Mesendoderm (in vitro differentiated cells): ENCODE measurements around the gene R3HCC1L.

ENCODE experiments used
- DNase-seq: peaks from one replicate; pipeline ENCODE4 v3.0.0; 2013
- H2AK5ac ChIP-seq: 2 replicates; pipeline ENCODE4 v1.6.1; 2013; ENCODE audit warnings: low read length, inconsistent platforms
- H2BK120ac ChIP-seq: 2 replicates; pipeline ENCODE4 v1.6.1; 2013; ENCODE audit warnings: low read depth, mild to moderate bottlenecking, low read length, moderate library complexity, mixed read lengths
- H2BK15ac ChIP-seq: replicated peaks from 2 replicates; pipeline ENCODE4 v1.6.1; 2013; ENCODE audit warnings: low read depth, mild to moderate bottlenecking, moderate library complexity
- H2BK5ac ChIP-seq: 2 replicates; pipeline ENCODE4 v1.6.1; 2013; ENCODE audit warnings: low read length, inconsistent platforms
- H3K18ac ChIP-seq: 2 replicates; pipeline ENCODE4 v1.6.1; 2013; ENCODE audit warnings: mild to moderate bottlenecking, low read length, mixed read lengths
- H3K23ac ChIP-seq: one replicate; pipeline ENCODE4 v1.6.1; 2013; ENCODE audit warnings: low read length
- H3K27ac ChIP-seq: 2 replicates; pipeline ENCODE4 v1.5.1; 2013; ENCODE audit warnings: low read depth, mild to moderate bottlenecking, inconsistent platforms, low read length, moderate library complexity
- H3K27me3 ChIP-seq: 2 replicates; pipeline ENCODE4 v1.6.1; 2013; ENCODE audit warnings: low read length, control low read depth, mild to moderate bottlenecking, inconsistent platforms; ENCODE audit not compliant: insufficient read depth, poor library complexity
- H3K36me3 ChIP-seq: 2 replicates; pipeline ENCODE4 v1.6.1; 2013; ENCODE audit warnings: low read length, inconsistent platforms; ENCODE audit not compliant: control insufficient read depth, insufficient read depth
- H3K4ac ChIP-seq: one replicate; pipeline ENCODE4 v1.6.1; 2013; ENCODE audit warnings: low read depth, mild to moderate bottlenecking, low read length, moderate library complexity
- H3K4me1 ChIP-seq: 2 replicates; pipeline ENCODE4 v1.6.1; 2013; ENCODE audit warnings: low read depth, low read length, inconsistent platforms; ENCODE audit not compliant: control insufficient read depth
- H3K4me2 ChIP-seq: 2 replicates; pipeline ENCODE4 v1.6.1; 2013; ENCODE audit warnings: low read length
- H3K4me3 ChIP-seq: 2 replicates; pipeline ENCODE4 v1.5.1; 2013; ENCODE audit warnings: mild to moderate bottlenecking, low read length
- H3K56ac ChIP-seq: one replicate; pipeline ENCODE4 v1.6.1; 2013; ENCODE audit warnings: low read length
- H3K79me1 ChIP-seq: 2 replicates; pipeline ENCODE4 v1.6.1; 2013; ENCODE audit warnings: low read length, inconsistent platforms
- H3K79me2 ChIP-seq: 2 replicates; pipeline ENCODE4 v1.6.1; 2013; ENCODE audit warnings: mild to moderate bottlenecking, low read length; ENCODE audit not compliant: control insufficient read depth, insufficient read depth
- H3K9ac ChIP-seq: 2 replicates; pipeline ENCODE4 v1.6.1; 2013; ENCODE audit warnings: low read length, inconsistent platforms
- H4K5ac ChIP-seq: one replicate; pipeline ENCODE4 v1.6.1; 2013; ENCODE audit warnings: low read length
- H4K8ac ChIP-seq: one replicate; pipeline ENCODE4 v1.6.1; 2013; ENCODE audit warnings: low read depth, mild to moderate bottlenecking, control low read depth, low read length, moderate library complexity
- WGBS: extraction: QIAGEN DNeasy Blood & Tissue Kit; methylation state at CpG from one replicate; pipeline ENCODE4 v1.1.7; 2013; ENCODE audit warnings: low lambda C conversion rate, missing lambda C conversion rate; ENCODE audit not compliant: insufficient coverage; ENCODE audit errors: extremely low coverage; 5-methylcytosine and 5-hydroxymethylcytosine counted together

R3HCC1L gene

DNA sequence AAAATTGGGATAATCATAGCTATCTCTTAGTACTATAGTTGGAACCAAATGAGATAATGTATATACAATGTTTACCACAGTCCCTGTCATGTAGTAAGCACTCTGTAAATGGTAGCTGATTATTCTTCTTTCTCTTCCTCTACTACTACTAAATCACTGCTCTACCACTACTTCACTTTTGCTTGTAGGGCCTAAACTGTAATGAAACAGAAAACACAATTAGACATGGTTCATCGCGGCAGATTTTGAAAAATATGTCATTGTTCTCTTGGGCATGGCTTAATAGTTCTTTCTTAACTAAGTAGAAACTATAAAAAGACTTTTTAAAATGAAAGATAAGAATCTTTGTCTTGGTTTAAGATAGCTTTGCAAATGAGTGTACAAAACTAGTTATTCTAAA lies 34.9 kb downstream of the R3HCC1L start:
- H3K36me3 ChIP-seq, result no peaks in the 10 kb centered on the region
- no peak overlapping the region for H3K27ac ChIP-seq
- WGBS, result no CpG with 5 or more reads among the region's 2 CpGs
- no peak overlapping the region for H3K4me2 ChIP-seq
- H2BK15ac ChIP-seq, result no peak overlapping the region
- H3K79me1 ChIP-seq, result peaks cover 4% of the 10 kb centered on the region
- H4K8ac ChIP-seq, result no peak overlapping the region
- no peak for DNase-seq
- H3K18ac ChIP-seq, result no peak overlapping the region
- H3K4me1 ChIP-seq, result peaks cover 5% of the 10 kb centered on the region
- no peak overlapping the region for H3K23ac ChIP-seq
- no peak overlapping the region for H2BK120ac ChIP-seq
- H3K9ac ChIP-seq, result no peak overlapping the region
- no peak overlapping the region for H3K4me3 ChIP-seq
- no peak overlapping the region for H4K5ac ChIP-seq
- no peak overlapping the region for H3K4ac ChIP-seq
- H2BK5ac ChIP-seq, result no peak overlapping the region
- H3K56ac ChIP-seq, result no peak overlapping the region
- no peak overlapping the region for H2AK5ac ChIP-seq
- H3K79me2 ChIP-seq, result no peaks in the 10 kb centered on the region
- no peaks in the 10 kb centered on the region for H3K27me3 ChIP-seq

- Histone ChIP-seq H3K4me3 (no peak overlapping the region), H2BK120ac (no peak overlapping the region), H3K23ac (no peak overlapping the region), H3K56ac (no peak overlapping the region), H3K27ac (no peak overlapping the region), H4K5ac (no peak overlapping the region), H3K4me2 (no peak overlapping the region), H2AK5ac (no peak overlapping the region), H3K18ac (no peak overlapping the region), H3K9ac (no peak overlapping the region), H3K36me3 (no peaks in the 10 kb centered on the region), H4K8ac (no peak overlapping the region), H3K4ac (no peak overlapping the region), H3K27me3 (no peaks in the 10 kb centered on the region), H2BK5ac (no peak overlapping the region), H3K79me2 (no peaks in the 10 kb centered on the region), H3K4me1 (peaks cover 5% of the 10 kb centered on the region), H3K79me1 (peaks cover 4% of the 10 kb centered on the region), H2BK15ac (no peak overlapping the region)
- WGBS, result no CpG with 5 or more reads among the region's 3 CpGs
- DNase-seq, result peak; percentile 92
These were observed 36.0 kb downstream of the R3HCC1L start for GRCh38 chr10:98170249-98171117.

DNA sequence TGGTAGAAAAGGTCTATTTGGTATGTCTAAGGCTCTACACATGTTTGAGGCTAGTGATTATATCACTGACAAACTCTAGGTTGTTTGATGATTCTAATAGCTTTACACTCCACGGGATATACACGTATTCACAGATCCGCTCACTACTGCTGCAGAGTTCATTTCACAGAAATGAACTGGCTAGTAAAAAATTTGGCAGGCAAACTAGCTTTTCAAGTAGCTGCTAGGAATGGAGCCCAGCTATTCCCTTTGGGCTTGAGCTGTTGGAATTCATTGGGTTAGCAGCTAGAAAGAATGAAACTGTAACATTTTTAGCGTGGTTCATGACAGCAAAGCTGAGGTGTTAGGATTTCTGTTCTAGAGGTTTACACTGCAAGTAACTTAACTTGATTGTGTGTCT lies 37.6 kb downstream of the R3HCC1L start:
- peaks cover 4% of the 10 kb centered on the region for H3K79me1 ChIP-seq
- no peak overlapping the region for H3K56ac ChIP-seq
- no peak overlapping the region for H3K27ac ChIP-seq
- H3K23ac ChIP-seq, result no peak overlapping the region
- no peaks in the 10 kb centered on the region for H3K27me3 ChIP-seq
- no peak overlapping the region for H2BK15ac ChIP-seq
- WGBS, result no CpG with 5 or more reads among the region's 4 CpGs
- no peak overlapping the region for H3K4me3 ChIP-seq
- H3K18ac ChIP-seq, result no peak overlapping the region
- H4K5ac ChIP-seq, result no peak overlapping the region
- DNase-seq, result no peak
- H2BK120ac ChIP-seq, result no peak overlapping the region
- no peaks in the 10 kb centered on the region for H3K36me3 ChIP-seq
- no peak overlapping the region for H3K4ac ChIP-seq
- no peak overlapping the region for H3K4me2 ChIP-seq
- H2AK5ac ChIP-seq, result no peak overlapping the region
- H3K9ac ChIP-seq, result no peak overlapping the region
- no peak overlapping the region for H2BK5ac ChIP-seq
- H3K4me1 ChIP-seq, result peaks cover 5% of the 10 kb centered on the region
- H4K8ac ChIP-seq, result no peak overlapping the region
- H3K79me2 ChIP-seq, result no peaks in the 10 kb centered on the region

GRCh38 chr10:98172495-98172894 lies 38.0 kb downstream of the R3HCC1L start:
- H3K4me1 ChIP-seq, result peaks cover 5% of the 10 kb centered on the region
- H2BK120ac ChIP-seq, result no peak overlapping the region
- H3K36me3 ChIP-seq, result no peaks in the 10 kb centered on the region
- no CpG with 5 or more reads among the region's 5 CpGs for WGBS
- H3K27me3 ChIP-seq, result no peaks in the 10 kb centered on the region
- H3K18ac ChIP-seq, result no peak overlapping the region
- H3K4ac ChIP-seq, result no peak overlapping the region
- H3K23ac ChIP-seq, result no peak overlapping the region
- H3K56ac ChIP-seq, result no peak overlapping the region
- no peak overlapping the region for H3K4me2 ChIP-seq
- no peak overlapping the region for H4K8ac ChIP-seq
- H4K5ac ChIP-seq, result no peak overlapping the region
- no peak overlapping the region for H2BK15ac ChIP-seq
- no peak overlapping the region for H3K9ac ChIP-seq
- no peak overlapping the region for H3K4me3 ChIP-seq
- H3K79me1 ChIP-seq, result peaks cover 4% of the 10 kb centered on the region
- H2AK5ac ChIP-seq, result no peak overlapping the region
- no peak overlapping the region for H2BK5ac ChIP-seq
- no peaks in the 10 kb centered on the region for H3K79me2 ChIP-seq
- DNase-seq, result no peak
- H3K27ac ChIP-seq, result no peak overlapping the region

DNA sequence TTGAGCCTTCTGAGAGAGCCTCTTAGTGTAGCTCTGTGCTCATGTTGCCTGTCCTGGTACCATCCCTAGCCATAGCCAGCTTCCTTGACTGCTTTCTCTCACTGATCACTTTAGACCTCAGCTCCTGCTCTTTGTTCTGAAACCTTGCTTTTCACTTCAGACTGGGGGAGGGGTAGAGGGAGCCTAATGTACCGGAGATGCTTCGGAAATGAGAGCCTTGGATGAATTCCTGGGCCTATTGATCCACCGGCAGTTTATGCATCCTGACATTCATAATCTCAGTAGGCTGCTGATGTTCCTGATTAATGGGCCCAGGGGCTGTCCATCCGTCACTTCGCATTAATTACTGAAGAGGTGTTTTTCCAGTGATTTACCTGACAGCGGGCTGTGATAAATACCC lies 38.8 kb downstream of the R3HCC1L start:
- Histone ChIP-seq H3K4me3 (no peak overlapping the region), H3K36me3 (no peaks in the 10 kb centered on the region), H3K56ac (no peak overlapping the region), H4K8ac (no peak overlapping the region), H3K79me2 (no peaks in the 10 kb centered on the region), H2BK5ac (no peak overlapping the region), H3K18ac (no peak overlapping the region), H2BK120ac (no peak overlapping the region), H4K5ac (no peak overlapping the region), H3K27me3 (no peaks in the 10 kb centered on the region), H2AK5ac (no peak overlapping the region), H3K27ac (no peak overlapping the region), H3K4me1 (peaks cover 5% of the 10 kb centered on the region), H3K4me2 (no peak overlapping the region), H3K79me1 (peaks cover 4% of the 10 kb centered on the region), H3K4ac (no peak overlapping the region), H3K23ac (no peak overlapping the region), H2BK15ac (no peak overlapping the region), H3K9ac (no peak overlapping the region)
- DNase-seq, result peak; percentile 25
- no CpG with 5 or more reads among the region's 6 CpGs for WGBS
